ENCODE data around the gene PRRC2A. TPM values are rescaled to one million over a fixed set of nuclear protein-coding genes. Genes with fewer than 3 reads are reported as not detected.

PRRC2A gene
- polyA plus RNA-seq: 100 to 1,000 TPM in 1 of 4 donors, 10 to 100 TPM in 3; 54.6 to 104 (median 74.4) TPM
- long read RNA-seq, donor 1, partial matches to known transcripts: 313 of 364 reads
- long read RNA-seq, donor 1, other reads (novel, unspliced or antisense): 42 of 364 reads
- long read RNA-seq, donor 2, partial matches to known transcripts: 0 of 1 reads
- long read RNA-seq, donor 2, other reads (novel, unspliced or antisense): 0 of 1 reads
- long read RNA-seq, donor 3, partial matches to known transcripts: 27 of 33 reads
- long read RNA-seq, donor 3, other reads (novel, unspliced or antisense): 0 of 33 reads
- long read RNA-seq, donor 4: 0 reads
- long read RNA-seq, donor 5, partial matches to known transcripts: 0 of 1 reads
- long read RNA-seq, donor 5, other reads (novel, unspliced or antisense): 0 of 1 reads
- long read RNA-seq, donor 6, partial matches to known transcripts: 58 of 68 reads
- long read RNA-seq, donor 6, other reads (novel, unspliced or antisense): 9 of 68 reads
- long read RNA-seq, donor 7, full-length matches to known transcripts: 9 of 124 reads
- long read RNA-seq, donor 7, partial matches to known transcripts: 110 of 124 reads
- long read RNA-seq, donor 7, other reads (novel, unspliced or antisense): 5 of 124 reads
- long read RNA-seq, donor 8, partial matches to known transcripts: 5 of 5 reads
- long read RNA-seq, donor 8, other reads (novel, unspliced or antisense): 0 of 5 reads
- long read RNA-seq, donor 9, partial matches to known transcripts: 0 of 5 reads
- long read RNA-seq, donor 9, other reads (novel, unspliced or antisense): 0 of 5 reads
- long read RNA-seq, donor 10, partial matches to known transcripts: 34 of 38 reads
- long read RNA-seq, donor 10, other reads (novel, unspliced or antisense): 0 of 38 reads

DNA sequence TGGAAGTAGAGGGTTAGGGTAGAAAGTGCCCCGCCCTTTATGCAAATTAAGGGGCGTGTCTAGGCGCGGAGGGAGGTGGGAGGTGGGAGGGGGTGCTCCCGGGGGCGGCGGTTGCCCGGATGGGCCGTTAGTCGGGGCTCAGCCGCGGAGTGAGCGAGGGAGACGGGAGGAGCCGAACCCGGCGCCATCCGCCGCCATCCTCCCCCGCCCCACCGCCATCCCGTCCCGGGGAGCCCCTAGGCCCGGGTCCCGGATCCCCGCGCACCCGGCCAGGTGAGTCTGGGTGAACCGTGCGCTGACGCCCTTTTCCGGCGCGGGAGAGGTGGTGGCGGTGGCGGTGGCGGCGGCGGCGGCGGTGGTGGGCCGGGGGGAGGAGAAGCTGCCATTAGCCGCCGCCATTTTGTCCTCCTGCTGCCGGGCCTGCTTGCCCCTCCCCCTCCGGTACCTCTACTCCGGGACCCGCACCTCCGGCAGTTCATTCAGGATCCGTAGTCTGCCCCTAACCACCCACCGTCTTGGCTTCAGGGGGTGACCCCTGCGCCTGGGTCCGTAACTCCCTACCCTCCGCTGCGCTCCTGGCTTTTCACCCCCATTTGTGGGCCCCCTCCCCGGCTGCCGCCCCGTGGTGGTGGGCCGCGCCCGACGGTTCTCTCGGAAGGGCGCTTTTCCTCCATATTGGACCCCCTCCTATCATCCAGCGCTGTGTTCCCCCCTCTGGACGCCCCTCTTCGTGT lies at the start of gene PRRC2A:
Gene PRRC2A (plus strand): TSS at position 130 of the 734 bp plus-strand sequence. CDS start 2,075 bp downstream, outside the sequence.
- peaks cover 2 to 35% (median 8%) of the 10 kb centered on the region in 3 donors for H3K36me3 ChIP-seq (ENCODE audit: control insufficient read depth in 3 of 3, insufficient read depth in 2 of 3, low read depth in 1 of 3, low read length in 3 of 3)
- H3K4me1 ChIP-seq (ENCODE audit: control insufficient read depth in 3 of 3, insufficient read depth in 2 of 3, low read depth in 1 of 3, low read length in 2 of 3): peaks cover 0 to 11% (median 0%) of the 10 kb centered on the region in 3 donors
- DNase-seq: peak in 1 of 2 donors; percentile 66
- no peaks in the 10 kb centered on the region for H3K9me3 ChIP-seq (ENCODE audit: control insufficient read depth in 2 of 2, insufficient read depth in 1 of 2, low read depth in 1 of 2, low read length in 1 of 2)
- FAIRE-seq: no peak
- WGBS, 3 donors: 1% methylated on average over 35 to 65 of the region's 67 CpGs
- peak within 1 kb of the TSS; percentile 68 to 92 (median 81) for H3K4me3 ChIP-seq (ENCODE audit: low read depth in 1 of 3, low read length in 3 of 3)
- H3K27me3 ChIP-seq (ENCODE audit: control insufficient read depth in 3 of 3, insufficient read depth in 3 of 3, low read length in 3 of 3): no peaks in the 10 kb centered on the region
- H3K27ac ChIP-seq (ENCODE audit: low read depth in 1 of 3, low read length in 2 of 3): peak within 1 kb of the TSS; percentile 89 to 100 (median 100)

DNA sequence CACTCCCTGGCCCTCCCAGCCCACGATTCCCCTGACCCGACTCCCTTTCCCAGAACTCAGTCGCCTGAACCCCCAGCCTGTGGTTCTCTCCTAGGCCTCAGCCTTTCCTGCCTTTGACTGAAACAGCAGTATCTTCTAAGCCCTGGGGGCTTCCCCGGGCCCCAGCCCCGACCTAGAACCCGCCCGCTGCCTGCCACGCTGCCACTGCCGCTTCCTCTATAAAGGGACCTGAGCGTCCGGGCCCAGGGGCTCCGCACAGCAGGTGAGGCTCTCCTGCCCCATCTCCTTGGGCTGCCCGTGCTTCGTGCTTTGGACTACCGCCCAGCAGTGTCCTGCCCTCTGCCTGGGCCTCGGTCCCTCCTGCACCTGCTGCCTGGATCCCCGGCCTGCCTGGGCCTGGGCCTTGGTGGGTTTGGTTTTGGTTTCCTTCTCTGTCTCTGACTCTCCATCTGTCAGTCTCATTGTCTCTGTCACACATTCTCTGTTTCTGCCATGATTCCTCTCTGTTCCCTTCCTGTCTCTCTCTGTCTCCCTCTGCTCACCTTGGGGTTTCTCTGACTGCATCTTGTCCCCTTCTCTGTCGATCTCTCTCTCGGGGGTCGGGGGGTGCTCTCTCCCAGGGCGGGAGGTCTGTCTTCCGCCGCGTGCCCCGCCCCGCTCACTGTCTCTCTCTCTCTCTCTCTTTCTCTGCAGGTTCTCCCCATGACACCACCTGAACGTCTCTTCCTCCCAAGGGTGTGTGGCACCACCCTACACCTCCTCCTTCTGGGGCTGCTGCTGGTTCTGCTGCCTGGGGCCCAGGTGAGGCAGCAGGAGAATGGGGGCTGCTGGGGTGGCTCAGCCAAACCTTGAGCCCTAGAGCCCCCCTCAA lies 48.2 kb upstream of the PRRC2A start, which contains the start of gene LTA:
Gene LTA (plus strand): TSS at position 249 of the 871 bp plus-strand sequence. CDS start 454 bp downstream, at position 703.
- WGBS, 3 donors: 68 to 74% (median 72%) methylated on average over 22 to 27 of the region's 27 CpGs
- Histone ChIP-seq H3K27me3 (ENCODE audit: control insufficient read depth in 3 of 3, insufficient read depth in 3 of 3, low read length in 3 of 3) (peaks cover 0 to 21% (median 0%) of the 10 kb centered on the region in 3 donors), H3K4me3 (ENCODE audit: low read depth in 1 of 3, low read length in 3 of 3) (peak within 1 kb of the TSS in 1 of 3 donors; percentile 12), H3K27ac (ENCODE audit: low read depth in 1 of 3, low read length in 2 of 3) (peak within 1 kb of the TSS in 2 of 3 donors; percentile 47 to 80), H3K9me3 (ENCODE audit: control insufficient read depth in 2 of 2, insufficient read depth in 1 of 2, low read depth in 1 of 2, low read length in 1 of 2) (no peaks in the 10 kb centered on the region), H3K4me1 (ENCODE audit: control insufficient read depth in 3 of 3, insufficient read depth in 2 of 3, low read depth in 1 of 3, low read length in 2 of 3) (no peaks in the 10 kb centered on the region), H3K36me3 (ENCODE audit: control insufficient read depth in 3 of 3, insufficient read depth in 2 of 3, low read depth in 1 of 3, low read length in 3 of 3) (no peaks in the 10 kb centered on the region)
- DNase-seq: no peak
- no peak for FAIRE-seq

DNA sequence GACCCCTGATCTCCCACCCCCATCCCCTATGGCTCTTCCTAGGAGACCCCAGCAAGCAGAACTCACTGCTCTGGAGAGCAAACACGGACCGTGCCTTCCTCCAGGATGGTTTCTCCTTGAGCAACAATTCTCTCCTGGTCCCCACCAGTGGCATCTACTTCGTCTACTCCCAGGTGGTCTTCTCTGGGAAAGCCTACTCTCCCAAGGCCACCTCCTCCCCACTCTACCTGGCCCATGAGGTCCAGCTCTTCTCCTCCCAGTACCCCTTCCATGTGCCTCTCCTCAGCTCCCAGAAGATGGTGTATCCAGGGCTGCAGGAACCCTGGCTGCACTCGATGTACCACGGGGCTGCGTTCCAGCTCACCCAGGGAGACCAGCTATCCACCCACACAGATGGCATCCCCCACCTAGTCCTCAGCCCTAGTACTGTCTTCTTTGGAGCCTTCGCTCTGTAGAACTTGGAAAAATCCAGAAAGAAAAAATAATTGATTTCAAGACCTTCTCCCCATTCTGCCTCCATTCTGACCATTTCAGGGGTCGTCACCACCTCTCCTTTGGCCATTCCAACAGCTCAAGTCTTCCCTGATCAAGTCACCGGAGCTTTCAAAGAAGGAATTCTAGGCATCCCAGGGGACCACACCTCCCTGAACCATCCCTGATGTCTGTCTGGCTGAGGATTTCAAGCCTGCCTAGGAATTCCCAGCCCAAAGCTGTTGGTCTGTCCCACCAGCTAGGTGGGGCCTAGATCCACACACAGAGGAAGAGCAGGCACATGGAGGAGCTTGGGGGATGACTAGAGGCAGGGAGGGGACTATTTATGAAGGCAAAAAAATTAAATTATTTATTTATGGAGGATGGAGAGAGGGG lies 47.0 kb upstream of the PRRC2A start:
- DNase-seq (no peak), FAIRE-seq (no peak)
- no peaks in the 10 kb centered on the region for H3K36me3 ChIP-seq (ENCODE audit: control insufficient read depth in 3 of 3, insufficient read depth in 2 of 3, low read depth in 1 of 3, low read length in 3 of 3)
- H3K27ac ChIP-seq (ENCODE audit: low read depth in 1 of 3, low read length in 2 of 3): peak overlapping the region in 1 of 3 donors; percentile 9
- WGBS, 3 donors: 85 to 92% (median 89%) methylated on average over 9 of the region's 9 CpGs
- peaks cover 0 to 19% (median 0%) of the 10 kb centered on the region in 3 donors for H3K27me3 ChIP-seq (ENCODE audit: control insufficient read depth in 3 of 3, insufficient read depth in 3 of 3, low read length in 3 of 3)
- H3K4me1 ChIP-seq (ENCODE audit: control insufficient read depth in 3 of 3, insufficient read depth in 2 of 3, low read depth in 1 of 3, low read length in 2 of 3): no peaks in the 10 kb centered on the region
- H3K4me3 ChIP-seq (ENCODE audit: low read depth in 1 of 3, low read length in 3 of 3): no peak overlapping the region
- no peaks in the 10 kb centered on the region for H3K9me3 ChIP-seq (ENCODE audit: control insufficient read depth in 2 of 2, insufficient read depth in 1 of 2, low read depth in 1 of 2, low read length in 1 of 2)

DNA sequence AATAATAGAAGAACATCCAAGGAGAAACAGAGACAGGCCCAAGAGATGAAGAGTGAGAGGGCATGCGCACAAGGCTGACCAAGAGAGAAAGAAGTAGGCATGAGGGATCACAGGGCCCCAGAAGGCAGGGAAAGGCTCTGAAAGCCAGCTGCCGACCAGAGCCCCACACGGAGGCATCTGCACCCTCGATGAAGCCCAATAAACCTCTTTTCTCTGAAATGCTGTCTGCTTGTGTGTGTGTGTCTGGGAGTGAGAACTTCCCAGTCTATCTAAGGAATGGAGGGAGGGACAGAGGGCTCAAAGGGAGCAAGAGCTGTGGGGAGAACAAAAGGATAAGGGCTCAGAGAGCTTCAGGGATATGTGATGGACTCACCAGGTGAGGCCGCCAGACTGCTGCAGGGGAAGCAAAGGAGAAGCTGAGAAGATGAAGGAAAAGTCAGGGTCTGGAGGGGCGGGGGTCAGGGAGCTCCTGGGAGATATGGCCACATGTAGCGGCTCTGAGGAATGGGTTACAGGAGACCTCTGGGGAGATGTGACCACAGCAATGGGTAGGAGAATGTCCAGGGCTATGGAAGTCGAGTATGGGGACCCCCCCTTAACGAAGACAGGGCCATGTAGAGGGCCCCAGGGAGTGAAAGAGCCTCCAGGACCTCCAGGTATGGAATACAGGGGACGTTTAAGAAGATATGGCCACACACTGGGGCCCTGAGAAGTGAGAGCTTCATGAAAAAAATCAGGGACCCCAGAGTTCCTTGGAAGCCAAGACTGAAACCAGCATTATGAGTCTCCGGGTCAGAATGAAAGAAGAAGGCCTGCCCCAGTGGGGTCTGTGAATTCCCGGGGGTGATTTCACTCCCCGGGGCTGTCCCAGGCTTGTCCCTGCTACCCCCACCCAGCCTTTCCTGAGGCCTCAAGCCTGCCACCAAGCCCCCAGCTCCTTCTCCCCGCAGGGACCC lies 46.1 kb upstream of the PRRC2A start:
- WGBS, 3 donors: 72 to 80% (median 77%) methylated on average over 14 of the region's 14 CpGs
- FAIRE-seq (no peak), DNase-seq (no peak)
- peak overlapping the region in 1 of 3 donors; percentile 55 for H3K27ac ChIP-seq (ENCODE audit: low read depth in 1 of 3, low read length in 2 of 3)
- no peak overlapping the region for H3K4me3 ChIP-seq (ENCODE audit: low read depth in 1 of 3, low read length in 3 of 3)
- H3K36me3 ChIP-seq (ENCODE audit: control insufficient read depth in 3 of 3, insufficient read depth in 2 of 3, low read depth in 1 of 3, low read length in 3 of 3): no peaks in the 10 kb centered on the region
- H3K4me1 ChIP-seq (ENCODE audit: control insufficient read depth in 3 of 3, insufficient read depth in 2 of 3, low read depth in 1 of 3, low read length in 2 of 3): no peaks in the 10 kb centered on the region
- H3K27me3 ChIP-seq (ENCODE audit: control insufficient read depth in 3 of 3, insufficient read depth in 3 of 3, low read length in 3 of 3): peaks cover 0 to 18% (median 0%) of the 10 kb centered on the region in 3 donors
- no peaks in the 10 kb centered on the region for H3K9me3 ChIP-seq (ENCODE audit: control insufficient read depth in 2 of 2, insufficient read depth in 1 of 2, low read depth in 1 of 2, low read length in 1 of 2)

DNA sequence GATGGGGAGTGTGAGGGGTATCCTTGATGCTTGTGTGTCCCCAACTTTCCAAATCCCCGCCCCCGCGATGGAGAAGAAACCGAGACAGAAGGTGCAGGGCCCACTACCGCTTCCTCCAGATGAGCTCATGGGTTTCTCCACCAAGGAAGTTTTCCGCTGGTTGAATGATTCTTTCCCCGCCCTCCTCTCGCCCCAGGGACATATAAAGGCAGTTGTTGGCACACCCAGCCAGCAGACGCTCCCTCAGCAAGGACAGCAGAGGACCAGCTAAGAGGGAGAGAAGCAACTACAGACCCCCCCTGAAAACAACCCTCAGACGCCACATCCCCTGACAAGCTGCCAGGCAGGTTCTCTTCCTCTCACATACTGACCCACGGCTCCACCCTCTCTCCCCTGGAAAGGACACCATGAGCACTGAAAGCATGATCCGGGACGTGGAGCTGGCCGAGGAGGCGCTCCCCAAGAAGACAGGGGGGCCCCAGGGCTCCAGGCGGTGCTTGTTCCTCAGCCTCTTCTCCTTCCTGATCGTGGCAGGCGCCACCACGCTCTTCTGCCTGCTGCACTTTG lies 45.1 kb upstream of the PRRC2A start, which contains the start of gene TNF:
Gene TNF (plus strand): TSS at position 231 of the 567 bp plus-strand sequence. CDS start 177 bp downstream, at position 408.
- Histone ChIP-seq H3K4me1 (ENCODE audit: control insufficient read depth in 3 of 3, insufficient read depth in 2 of 3, low read depth in 1 of 3, low read length in 2 of 3) (peaks cover 0 to under 1% (median 0%) of the 10 kb centered on the region in 3 donors), H3K27ac (ENCODE audit: low read depth in 1 of 3, low read length in 2 of 3) (peak within 1 kb of the TSS in 2 of 3 donors; percentile 45 to 55), H3K4me3 (ENCODE audit: low read depth in 1 of 3, low read length in 3 of 3) (peak within 1 kb of the TSS in 2 of 3 donors; percentile 19 to 24), H3K36me3 (ENCODE audit: control insufficient read depth in 3 of 3, insufficient read depth in 2 of 3, low read depth in 1 of 3, low read length in 3 of 3) (no peaks in the 10 kb centered on the region), H3K9me3 (ENCODE audit: control insufficient read depth in 2 of 2, insufficient read depth in 1 of 2, low read depth in 1 of 2, low read length in 1 of 2) (peaks cover 0 to under 1% of the 10 kb centered on the region in 2 donors), H3K27me3 (ENCODE audit: control insufficient read depth in 3 of 3, insufficient read depth in 3 of 3, low read length in 3 of 3) (peaks cover 0 to 18% (median 0%) of the 10 kb centered on the region in 3 donors)
- DNase-seq: peak in 1 of 2 donors; percentile 42
- WGBS, 3 donors: 45 to 58% (median 51%) methylated on average over 15 to 19 of the region's 19 CpGs
- FAIRE-seq: no peak

All from small intestine (tissue), 16 donors.